H9 (cell line): ENCODE results near the gene PAIP2. TPM values are rescaled to one million over a fixed set of nuclear protein-coding genes. Genes with fewer than 3 reads are reported as not detected.

Source experiments
- DNase-seq: peaks from one replicate; pipeline ENCODE4 v3.0.0-alpha.2; 2017
- H2AFZ ChIP-seq: one replicate; pipeline ENCODE4 v1.6.1; 2013; ENCODE audit warnings: mild to moderate bottlenecking, low read length, control low read depth, moderate library complexity
- H2AK5ac ChIP-seq: 2 replicates; pipeline ENCODE4 v1.6.1; 2013; ENCODE audit warnings: low read length, control low read depth, mixed read lengths; ENCODE audit not compliant: insufficient read length
- H2BK120ac ChIP-seq: one replicate; pipeline ENCODE4 v1.6.1; 2013; ENCODE audit warnings: low read depth, mild to moderate bottlenecking, low read length, control low read depth, inconsistent platforms; ENCODE audit not compliant: poor library complexity, severe bottlenecking
- H2BK12ac ChIP-seq: 2 replicates; pipeline ENCODE4 v1.6.1; 2013; ENCODE audit warnings: low read length, control low read depth, mixed read lengths, low read depth; ENCODE audit not compliant: insufficient read length
- H2BK15ac ChIP-seq: 2 replicates; pipeline ENCODE4 v1.6.1; 2013; ENCODE audit warnings: low read depth, low read length, control low read depth
- H2BK20ac ChIP-seq: one replicate; pipeline ENCODE4 v1.6.1; 2013; ENCODE audit warnings: low read depth, mild to moderate bottlenecking, low read length, control low read depth, inconsistent platforms; ENCODE audit not compliant: poor library complexity, severe bottlenecking
- H2BK5ac ChIP-seq: 2 replicates; pipeline ENCODE4 v1.6.1; 2013; ENCODE audit warnings: low read length, control low read depth, mixed read lengths; ENCODE audit not compliant: insufficient read length
- H3K14ac ChIP-seq: 2 replicates; pipeline ENCODE4 v1.6.1; 2013; ENCODE audit warnings: low read length, control low read depth; ENCODE audit not compliant: insufficient read depth
- H3K18ac ChIP-seq: 2 replicates; pipeline ENCODE4 v1.6.1; 2013; ENCODE audit warnings: low read depth, mild to moderate bottlenecking, mixed read lengths, low read length, control low read depth; ENCODE audit not compliant: insufficient read length
- H3K23ac ChIP-seq: 2 replicates; pipeline ENCODE4 v1.6.1; 2013; ENCODE audit warnings: low read length, control low read depth, mixed read lengths, low read depth; ENCODE audit not compliant: insufficient read length
- H3K23me2 ChIP-seq: 2 replicates; pipeline ENCODE4 v1.6.1; 2013; ENCODE audit warnings: low read depth, mild to moderate bottlenecking, mixed read lengths, low read length, control low read depth; ENCODE audit not compliant: insufficient read length, poor library complexity, severe bottlenecking
- H3K27ac ChIP-seq: 2 replicates; pipeline ENCODE4 v1.5.1; 2013; ENCODE audit warnings: low read length, control low read depth, mixed read lengths, low read depth; ENCODE audit not compliant: insufficient read length
- H3K27me3 ChIP-seq: 2 replicates; pipeline ENCODE4 v1.6.1; 2013; ENCODE audit warnings: low read length, control low read depth, inconsistent platforms; ENCODE audit not compliant: insufficient read depth
- H3K4ac ChIP-seq: 2 replicates; pipeline ENCODE4 v1.6.1; 2013; ENCODE audit warnings: low read depth, mild to moderate bottlenecking, control low read depth, inconsistent platforms, low read length, moderate library complexity
- H3K4me1 ChIP-seq: 2 replicates; pipeline ENCODE4 v1.6.1; 2013; ENCODE audit warnings: low read length, control low read depth, inconsistent platforms; ENCODE audit not compliant: insufficient read depth
- H3K4me2 ChIP-seq: 2 replicates; pipeline ENCODE4 v1.6.1; 2013; ENCODE audit warnings: low read length, control low read depth, mixed read lengths; ENCODE audit not compliant: insufficient read length, insufficient read depth
- H3K56ac ChIP-seq: 2 replicates; pipeline ENCODE4 v1.6.1; 2013; ENCODE audit warnings: low read depth, mild to moderate bottlenecking, mixed read lengths, low read length, control low read depth; ENCODE audit not compliant: insufficient read length
- H3K79me1 ChIP-seq: 2 replicates; pipeline ENCODE4 v1.6.1; 2013; ENCODE audit warnings: low read depth, mild to moderate bottlenecking, moderate library complexity, low read length, control low read depth, inconsistent platforms; ENCODE audit not compliant: insufficient read depth, poor library complexity, severe bottlenecking
- H3K79me2 ChIP-seq: 2 replicates; pipeline ENCODE4 v1.6.1; 2013; ENCODE audit warnings: low read length, control low read depth, inconsistent platforms; ENCODE audit not compliant: insufficient read depth
- H3K9ac ChIP-seq: 2 replicates; pipeline ENCODE4 v1.6.1; 2013; ENCODE audit warnings: low read length, control low read depth, mixed read lengths; ENCODE audit not compliant: insufficient read length; ENCODE audit errors: extremely low read depth
- H3K9me3 ChIP-seq: one replicate; pipeline ENCODE4 v1.6.1; 2013; ENCODE audit warnings: low read depth, low read length, inconsistent platforms; ENCODE audit not compliant: control insufficient read depth
- H3T11ph ChIP-seq: one replicate; pipeline ENCODE4 v1.6.1; 2013; ENCODE audit warnings: mild to moderate bottlenecking, low read length, control low read depth, inconsistent platforms
- H4K20me1 ChIP-seq: one replicate; pipeline ENCODE4 v1.6.1; 2013; ENCODE audit not compliant: control insufficient read depth, insufficient read length, insufficient read depth
- H4K5ac ChIP-seq: 2 replicates; pipeline ENCODE4 v1.6.1; 2013; ENCODE audit warnings: low read depth, mild to moderate bottlenecking, mixed read lengths, low read length, control low read depth; ENCODE audit not compliant: insufficient read length
- H4K8ac ChIP-seq: replicated peaks from 2 replicates; pipeline ENCODE4 v1.6.1; 2013; ENCODE audit warnings: low read length, control low read depth, mixed read lengths, low read depth; ENCODE audit not compliant: insufficient read length
- H4K91ac ChIP-seq: 2 replicates; pipeline ENCODE4 v1.6.1; 2013; ENCODE audit warnings: low read depth, mild to moderate bottlenecking, moderate library complexity, mixed read lengths, low read length, control low read depth; ENCODE audit not compliant: insufficient read length
- H3K27ac Mint-ChIP-seq, 3 experiments: 2 replicates in 2 of 3; 3 replicates in 1 of 3; pipeline ENCODE4 v1.8.0; 2020 to 2021; ENCODE audit warnings: mixed read lengths in 3 of 3, mild to moderate bottlenecking in 1 of 3, moderate library complexity in 1 of 3
- H3K27me3 Mint-ChIP-seq: 2 replicates; pipeline ENCODE4 v1.8.0; 2021; ENCODE audit warnings: low read depth, mild to moderate bottlenecking, moderate library complexity, mixed read lengths
- H3K36me3 Mint-ChIP-seq, 3 experiments: 2 replicates in 2 of 3; 3 replicates in 1 of 3; pipeline ENCODE4 v1.8.0; 2020 to 2021; ENCODE audit warnings: low read depth in 3 of 3, mixed read lengths in 3 of 3; ENCODE audit not compliant: insufficient read depth in 1 of 3
- H3K4me1 Mint-ChIP-seq, 2 experiments: 2 replicates each; pipeline ENCODE4 v1.8.0; 2020; ENCODE audit warnings: mixed read lengths in 2 of 2
- H3K4me3 Mint-ChIP-seq, 2 experiments: 2 replicates in 1 of 2; 3 replicates in 1 of 2; pipeline ENCODE4 v1.8.0; 2020 to 2021; ENCODE audit warnings: mild to moderate bottlenecking in 2 of 2, mixed read lengths in 2 of 2, moderate library complexity in 1 of 2
- H3K9me3 Mint-ChIP-seq, 2 experiments: 2 replicates in 1 of 2; 3 replicates in 1 of 2; pipeline ENCODE4 v1.8.0; 2020; ENCODE audit warnings: mild to moderate bottlenecking in 2 of 2, mixed read lengths in 2 of 2, moderate library complexity in 1 of 2
- WGBS: extraction: QIAGEN DNeasy Blood & Tissue Kit; methylation state at CpG from one replicate; pipeline ENCODE4 v1.1.7; 2013; ENCODE audit warnings: missing lambda C conversion rate, low lambda C conversion rate, mixed read lengths; ENCODE audit not compliant: insufficient read length; ENCODE audit errors: extremely low coverage; 5-methylcytosine and 5-hydroxymethylcytosine counted together
- total RNA-seq: library from RNA; stranded (reverse); gene quantifications from 2 replicates; pipeline ENCODE4 v1.2.1, GENCODE V29; 2021
- TF ChIP-seq, protein P1 (sequence below): fragments of 200-600 bp; sonication (generic); conservative IDR thresholded peaks from 3 replicates; pipeline ENCODE4 v1.8.0; 2021; ENCODE audit warnings: antibody characterized with exemption, mild to moderate bottlenecking

The PAIP2 gene
- total RNA-seq, 1 experiment from 2014 or later = 121 TPM

- H3K4ac ChIP-seq = no peak overlapping the region
- H4K91ac ChIP-seq = no peak overlapping the region
- H3K79me2 ChIP-seq = no peaks in the 10 kb centered on the region
- H3K4me3 Mint-ChIP-seq = no peak overlapping the region
- no CpG with 5 or more reads among the region's 2 CpGs for WGBS
- H3K9ac ChIP-seq = no peak overlapping the region
- H4K8ac ChIP-seq = no peak overlapping the region
- H3K27me3 Mint-ChIP-seq = no peaks in the 10 kb centered on the region
- H3K14ac ChIP-seq = no peak overlapping the region
- no peaks in the 10 kb centered on the region for H3K79me1 ChIP-seq
- H3K4me2 ChIP-seq = no peak overlapping the region
- H3T11ph ChIP-seq = no peak overlapping the region
- H3K27ac Mint-ChIP-seq = peak overlapping the region in 1 of 3 experiments; percentile 64; a peak in 2 of 7 replicates
- no peaks in the 10 kb centered on the region for H3K9me3 Mint-ChIP-seq
- H3K56ac ChIP-seq = no peak overlapping the region
- no peak overlapping the region for H3K18ac ChIP-seq
- no peak overlapping the region for H2BK5ac ChIP-seq
- H2BK120ac ChIP-seq = no peak overlapping the region
- H2AK5ac ChIP-seq = no peak overlapping the region
- no peak overlapping the region for H3K27ac ChIP-seq
- H3K27me3 ChIP-seq = no peaks in the 10 kb centered on the region
- H3K9me3 ChIP-seq = no peaks in the 10 kb centered on the region
- H2BK20ac ChIP-seq = no peak overlapping the region
- no peak overlapping the region for H2BK15ac ChIP-seq
- no peaks in the 10 kb centered on the region for H3K4me1 ChIP-seq
- no peak overlapping the region for H3K23ac ChIP-seq
- no peak overlapping the region for H4K5ac ChIP-seq
- H2BK12ac ChIP-seq = no peak overlapping the region
- H3K4me1 Mint-ChIP-seq = no peaks in the 10 kb centered on the region
- H3K36me3 Mint-ChIP-seq = peaks cover 34 to 77% (median 56%) of the 10 kb centered on the region in 3 experiments; a peak in 6 of 7 replicates
- H4K20me1 ChIP-seq = no peaks in the 10 kb centered on the region
- DNase-seq = no peak
- H2AFZ ChIP-seq = no peak overlapping the region
- H3K23me2 ChIP-seq = no peaks in the 10 kb centered on the region
- TF ChIP-seq, protein P1, sequence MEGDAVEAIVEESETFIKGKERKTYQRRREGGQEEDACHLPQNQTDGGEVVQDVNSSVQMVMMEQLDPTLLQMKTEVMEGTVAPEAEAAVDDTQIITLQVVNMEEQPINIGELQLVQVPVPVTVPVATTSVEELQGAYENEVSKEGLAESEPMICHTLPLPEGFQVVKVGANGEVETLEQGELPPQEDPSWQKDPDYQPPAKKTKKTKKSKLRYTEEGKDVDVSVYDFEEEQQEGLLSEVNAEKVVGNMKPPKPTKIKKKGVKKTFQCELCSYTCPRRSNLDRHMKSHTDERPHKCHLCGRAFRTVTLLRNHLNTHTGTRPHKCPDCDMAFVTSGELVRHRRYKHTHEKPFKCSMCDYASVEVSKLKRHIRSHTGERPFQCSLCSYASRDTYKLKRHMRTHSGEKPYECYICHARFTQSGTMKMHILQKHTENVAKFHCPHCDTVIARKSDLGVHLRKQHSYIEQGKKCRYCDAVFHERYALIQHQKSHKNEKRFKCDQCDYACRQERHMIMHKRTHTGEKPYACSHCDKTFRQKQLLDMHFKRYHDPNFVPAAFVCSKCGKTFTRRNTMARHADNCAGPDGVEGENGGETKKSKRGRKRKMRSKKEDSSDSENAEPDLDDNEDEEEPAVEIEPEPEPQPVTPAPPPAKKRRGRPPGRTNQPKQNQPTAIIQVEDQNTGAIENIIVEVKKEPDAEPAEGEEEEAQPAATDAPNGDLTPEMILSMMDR = peak; percentile 27; the same call in 1 of the 3 replicates
Observed at GRCh38 chr5:139368613-139369012, 27.0 kb downstream of the PAIP2 start.
